ENCODE data around the gene TLK2.

Gene TLK2

GRCh38 chr17:62631086-62631935, 152.7 kb downstream of the TLK2 start:
- DNase-seq = no peak

GRCh38 chr17:62631936-62632924, 153.6 kb downstream of the TLK2 start:
- no peak for DNase-seq

- DNase-seq = no peak
These were observed 159.2 kb downstream of the TLK2 start for GRCh38 chr17:62637809-62638208.

- DNase-seq = no peak
These were observed 162.5 kb downstream of the TLK2 start for GRCh38 chr17:62641153-62641552.

- DNase-seq = no peak
These were observed 163.3 kb downstream of the TLK2 start for GRCh38 chr17:62641951-62642350.

GRCh38 chr17:62643496-62643895, 164.9 kb downstream of the TLK2 start:
- DNase-seq = no peak

GRCh38 chr17:62644487-62645173, 166.0 kb downstream of the TLK2 start:
- DNase-seq = no peak

GRCh38 chr17:62648251-62648955, 169.8 kb downstream of the TLK2 start:
- no peak for DNase-seq

- no peak for DNase-seq
These were observed 170.3 kb downstream of the TLK2 start for GRCh38 chr17:62648956-62649294.

- DNase-seq = no peak
These were observed 170.9 kb downstream of the TLK2 start for GRCh38 chr17:62649570-62649969.

GRCh38 chr17:62650587-62650986, 172.0 kb downstream of the TLK2 start:
- no peak for DNase-seq

- peak; percentile 86 for DNase-seq
These were observed 173.8 kb downstream of the TLK2 start for GRCh38 chr17:62652251-62653001.

- DNase-seq = peak; percentile 90
These were observed 174.6 kb downstream of the TLK2 start for GRCh38 chr17:62653002-62653825.

GRCh38 chr17:62653826-62654761, 175.5 kb downstream of the TLK2 start:
- DNase-seq = no peak

- DNase-seq = no peak
These were observed 177.0 kb downstream of the TLK2 start for GRCh38 chr17:62655656-62656055.

- DNase-seq = no peak
These were observed 177.8 kb downstream of the TLK2 start for GRCh38 chr17:62656446-62656845.

GRCh38 chr17:62657145-62657665, 178.6 kb downstream of the TLK2 start:
- no peak for DNase-seq

GRCh38 chr17:62657690-62658089, 179.1 kb downstream of the TLK2 start:
- no peak for DNase-seq
